CD8-positive, alpha-beta memory T cell (primary cell): ENCODE results near the gene LIFR. TPM values are rescaled to one million over a fixed set of nuclear protein-coding genes. Genes with fewer than 3 reads are reported as not detected.

Experiments
- CTCF ChIA-PET: fragments of 350-600 bp; sonication (Branson Sonifier 250); formaldehyde crosslinking; loops from one replicate; lab custom pipeline; 2021; ENCODE audit warnings: antibody characterized with exemption; lab: Charles Lee
- POLR2A ChIA-PET: fragments of 350-600 bp; sonication (Branson Sonifier 250); formaldehyde crosslinking; loops from one replicate; lab custom pipeline; 2021; ENCODE audit warnings: antibody characterized with exemption; lab: Charles Lee
- DNase-seq, 5 donors: peaks; one replicate each; pipeline versions ENCODE4 v3.0.0 to v3.0.0-alpha.2; 2020 to 2022; ENCODE audit warnings: mixed read lengths in 1 of 5
- H3K27ac ChIP-seq: one replicate; pipeline ENCODE4 v1.7.0; 2013; ENCODE audit warnings: low read depth, mild to moderate bottlenecking, low read length, moderate library complexity
- H3K27me3 ChIP-seq: 2 replicates; pipeline ENCODE4 v1.7.0; 2013; ENCODE audit warnings: low read length, mild to moderate bottlenecking; ENCODE audit not compliant: insufficient read depth, poor library complexity, severe bottlenecking
- H3K36me3 ChIP-seq: 2 replicates; pipeline ENCODE4 v1.7.0; 2013; ENCODE audit warnings: mild to moderate bottlenecking, low read length, moderate library complexity; ENCODE audit not compliant: insufficient read depth
- H3K4me1 ChIP-seq: 2 replicates; pipeline ENCODE4 v1.7.0; 2013; ENCODE audit warnings: mild to moderate bottlenecking, low read length, moderate library complexity; ENCODE audit not compliant: insufficient read depth
- H3K4me3 ChIP-seq: 2 replicates; pipeline ENCODE4 v1.7.0; 2013; ENCODE audit warnings: mild to moderate bottlenecking, low read length
- H3K9me3 ChIP-seq: 2 replicates; pipeline ENCODE4 v1.7.0; 2013; ENCODE audit warnings: mild to moderate bottlenecking, low read length
- H3K27ac Mint-ChIP-seq, 8 donors: one replicate each; pipeline ENCODE4 v1.8.0; 2020 to 2021; ENCODE audit warnings: mixed read lengths in 8 of 8, mild to moderate bottlenecking in 6 of 8, inconsistent platforms in 3 of 8, moderate library complexity in 3 of 8
- H3K27me3 Mint-ChIP-seq, 2 donors: one replicate each; pipeline ENCODE4 v1.8.0; 2020 to 2021; ENCODE audit warnings: mixed read lengths in 2 of 2, mild to moderate bottlenecking in 1 of 2, moderate library complexity in 1 of 2
- H3K36me3 Mint-ChIP-seq, 3 donors: one replicate each; pipeline ENCODE4 v1.8.0; 2020 to 2021; ENCODE audit warnings: mixed read lengths in 3 of 3, inconsistent platforms in 1 of 3, mild to moderate bottlenecking in 1 of 3
- H3K4me1 Mint-ChIP-seq, 3 donors: one replicate each; pipeline ENCODE4 v1.8.0; 2020 to 2021; ENCODE audit warnings: mixed read lengths in 3 of 3, inconsistent platforms in 1 of 3, mild to moderate bottlenecking in 1 of 3
- H3K4me3 Mint-ChIP-seq, 7 donors: one replicate each; pipeline ENCODE4 v1.8.0; 2020 to 2021; ENCODE audit warnings: mixed read lengths in 7 of 7, mild to moderate bottlenecking in 6 of 7, moderate library complexity in 4 of 7, inconsistent platforms in 2 of 7
- H3K9me3 Mint-ChIP-seq, 5 donors: one replicate each; pipeline ENCODE4 v1.8.0; 2020 to 2022; ENCODE audit warnings: mixed read lengths in 5 of 5, mild to moderate bottlenecking in 3 of 5, moderate library complexity in 2 of 5, inconsistent platforms in 1 of 5
- polyA plus RNA-seq: library from polyadenylated mRNA; unstranded; fragments of 300-500 nt; fragmentation: Illumina TruSeq; gene quantifications from one replicate; pipeline ENCODE4 v1.2.3, GENCODE V29; 2021
- total RNA-seq, 2 experiments: library from RNA; stranded (reverse); gene quantifications; one replicate each; pipeline ENCODE4 v1.2.3, GENCODE V29; 2021

The LIFR gene
- total and polyA plus RNA-seq, 3 experiments from 2014 or later, result not detected

DNA sequence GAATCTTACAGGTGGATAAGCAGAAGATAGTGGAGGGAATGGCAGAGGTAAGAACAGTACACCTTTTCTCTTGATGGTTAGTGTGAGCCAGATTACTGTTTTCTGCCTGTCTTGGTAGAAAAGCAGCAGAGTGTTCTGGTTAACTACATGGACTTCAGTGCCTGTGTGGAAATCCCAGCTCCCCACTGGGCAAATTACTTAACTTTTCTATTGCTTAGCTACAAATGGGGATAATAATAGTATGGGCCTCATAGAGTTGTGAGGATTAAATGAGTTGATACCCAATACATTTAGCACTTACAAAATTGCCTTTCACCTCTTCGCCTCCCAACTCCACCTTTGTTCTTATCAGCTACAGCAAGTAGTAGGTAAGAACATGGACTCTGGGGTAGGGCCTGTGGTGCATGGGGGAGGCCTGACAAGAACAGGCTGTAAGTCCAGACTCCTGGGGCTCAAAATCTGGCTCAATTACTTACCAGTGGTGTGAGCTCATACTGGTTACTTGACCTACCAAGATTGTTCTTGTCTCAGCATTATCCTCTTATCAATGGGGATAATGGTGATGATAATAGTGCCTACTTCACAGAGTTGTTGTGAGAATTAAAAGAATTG, 125.1 kb downstream of the LIFR start:
- Histone ChIP-seq H3K27me3 (no peaks in the 10 kb centered on the region), H3K4me3 (no peak overlapping the region), H3K9me3 (no peaks in the 10 kb centered on the region), H3K4me1 (no peaks in the 10 kb centered on the region), H3K36me3 (no peaks in the 10 kb centered on the region), H3K27ac (no peak overlapping the region)
- ChIA-PET CTCF (interaction anchor here (1.7 to 2.1 kb wide), 2 partner anchors 10 to 49 kb away, joined by 4 to 10 read pairs; no protein-coding TSS in a partner anchor), POLR2A (no interaction called here)
- H3K27me3 Mint-ChIP-seq, result peaks cover 6 to 54% of the 10 kb centered on the region in 2 donors
- DNase-seq, result no peak
- H3K4me3 Mint-ChIP-seq, result no peak overlapping the region
- no peaks in the 10 kb centered on the region for H3K9me3 Mint-ChIP-seq
- H3K27ac Mint-ChIP-seq, result no peak overlapping the region
- H3K36me3 Mint-ChIP-seq, result no peaks in the 10 kb centered on the region
- H3K4me1 Mint-ChIP-seq, result no peaks in the 10 kb centered on the region

DNA sequence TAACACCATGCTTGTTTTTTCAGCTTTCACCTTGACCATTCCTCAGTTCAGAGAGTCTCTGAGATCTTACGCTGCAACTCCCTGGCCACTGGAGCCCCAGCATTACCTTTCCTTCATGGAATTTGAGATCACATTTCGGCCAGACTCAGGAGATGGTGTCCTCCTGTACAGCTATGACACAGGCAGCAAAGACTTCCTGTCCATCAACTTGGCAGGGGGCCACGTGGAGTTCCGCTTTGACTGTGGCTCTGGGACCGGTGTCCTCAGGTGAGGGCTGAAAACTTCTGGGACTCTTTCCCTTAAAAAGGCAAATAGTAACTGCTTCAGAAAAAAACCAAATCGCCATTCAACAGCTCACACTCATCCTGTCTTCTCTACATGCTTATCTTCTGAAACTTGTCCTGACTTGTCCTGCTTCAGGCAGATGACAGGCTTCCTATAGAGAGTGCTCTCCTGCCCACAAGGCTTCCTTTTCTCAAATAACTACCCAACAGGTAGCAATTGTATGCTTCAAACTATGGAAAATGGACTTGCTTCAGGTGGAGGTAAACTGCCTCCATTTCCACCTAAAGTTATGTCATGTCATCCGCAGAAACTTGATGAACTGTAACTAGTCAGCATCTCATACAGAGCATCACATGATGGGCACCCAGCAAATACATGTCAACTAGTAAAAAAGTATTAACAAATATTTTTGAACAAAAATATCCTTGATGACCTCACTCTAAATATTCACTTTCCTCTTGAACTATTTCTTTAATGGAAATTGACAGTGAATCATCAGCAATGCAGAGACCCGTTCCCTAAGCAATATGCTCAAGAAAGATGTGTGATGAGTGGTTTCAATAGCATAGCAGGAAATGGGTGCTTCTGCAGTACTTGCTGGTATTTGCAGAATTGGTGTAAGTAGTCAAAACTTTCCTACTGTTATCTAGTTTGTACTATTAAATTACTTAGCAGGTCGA, 129.2 kb downstream of the LIFR start:
- Histone ChIP-seq H3K9me3 (no peaks in the 10 kb centered on the region), H3K4me3 (no peak overlapping the region), H3K27ac (no peak overlapping the region), H3K27me3 (no peaks in the 10 kb centered on the region), H3K36me3 (no peaks in the 10 kb centered on the region), H3K4me1 (no peaks in the 10 kb centered on the region)
- Mint-ChIP-seq H3K27ac (no peak overlapping the region), H3K36me3 (no peaks in the 10 kb centered on the region), H3K27me3 (peaks cover 7 to 47% of the 10 kb centered on the region in 2 donors), H3K4me1 (no peaks in the 10 kb centered on the region), H3K4me3 (no peak overlapping the region), H3K9me3 (no peaks in the 10 kb centered on the region)
- DNase-seq, result no peak
- CTCF ChIA-PET, result no interaction called here
- POLR2A ChIA-PET, result no interaction called here

DNA sequence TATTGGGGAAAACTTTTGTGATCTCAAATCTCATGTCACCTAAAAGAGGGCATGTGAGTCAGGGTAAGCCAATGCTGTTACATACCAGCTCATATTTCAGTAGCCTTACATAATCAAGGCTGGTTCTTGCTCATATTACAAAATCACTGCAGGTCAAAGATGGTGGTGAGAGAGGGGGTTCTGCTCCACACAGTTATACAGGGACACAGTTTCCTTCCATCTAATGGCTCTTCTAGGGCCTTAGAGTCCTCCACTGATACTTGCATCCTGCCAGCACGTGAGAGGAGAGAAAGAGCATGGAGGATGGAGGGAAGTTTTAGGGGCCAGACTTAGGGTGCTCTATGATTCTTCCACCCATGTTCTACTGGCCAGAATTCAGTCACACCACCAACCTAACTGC, 130.0 kb downstream of the LIFR start:
- Histone ChIP-seq H3K27ac (no peak overlapping the region), H3K4me1 (no peaks in the 10 kb centered on the region), H3K4me3 (no peak overlapping the region), H3K36me3 (no peaks in the 10 kb centered on the region), H3K27me3 (no peaks in the 10 kb centered on the region), H3K9me3 (no peaks in the 10 kb centered on the region)
- Mint-ChIP-seq H3K9me3 (no peaks in the 10 kb centered on the region), H3K27me3 (peaks cover 7 to 44% of the 10 kb centered on the region in 2 donors), H3K27ac (peak overlapping the region in 1 of 8 donors; percentile 26), H3K36me3 (no peaks in the 10 kb centered on the region), H3K4me3 (no peak overlapping the region), H3K4me1 (no peaks in the 10 kb centered on the region)
- POLR2A ChIA-PET, result no interaction called here
- no peak for DNase-seq
- CTCF ChIA-PET, result no interaction called here
